Right lobe of liver (tissue), 4 donors: ENCODE results near the gene CREBZF.

Source experiments
- POLR2A ChIP-seq: fragments of 450-650 bp; IDR thresholded peaks from one replicate; pipeline ENCODE4 v1.6.1; 2017; ENCODE audit warnings: antibody characterized with exemption, mild to moderate bottlenecking
- TF ChIP-seq, protein P1 (sequence below), 4 donors: fragments of 200-600 bp in 3 of 4; fragments of 450-650 bp in 1 of 4; IDR thresholded peaks; one replicate each; pipeline versions ENCODE4 v1.5.1 to v1.8.0; 2016 to 2022; ENCODE audit warnings: antibody characterized with exemption in 4 of 4, mild to moderate bottlenecking in 2 of 4
- donor health status: DM: no; HTN: no; CAD: no.
- donor health status: DM: no; HTN: no; CAD: no.
- donor health status: DM: no; HTN: yes; CAD: no.

DNA sequence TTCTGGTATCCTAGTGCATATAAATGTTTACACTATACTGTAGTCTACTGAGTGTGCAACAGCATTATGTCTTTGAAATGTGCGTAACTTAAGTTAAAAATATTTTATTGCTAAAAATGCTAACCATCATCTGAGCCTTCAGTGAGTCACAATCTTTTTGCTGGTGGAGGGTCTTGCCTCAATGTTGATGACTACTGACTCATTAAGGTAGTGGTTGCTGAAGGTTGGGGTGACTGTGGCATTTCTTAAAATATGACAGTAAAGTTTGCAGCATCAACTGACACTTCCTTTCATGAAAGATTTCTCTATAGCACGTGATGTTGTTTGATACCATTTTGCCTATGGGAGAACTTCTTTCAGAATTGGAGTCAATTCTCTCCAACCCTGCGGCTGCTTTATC lies 8.5 kb upstream of the CREBZF start:
- TF ChIP-seq, protein P1, sequence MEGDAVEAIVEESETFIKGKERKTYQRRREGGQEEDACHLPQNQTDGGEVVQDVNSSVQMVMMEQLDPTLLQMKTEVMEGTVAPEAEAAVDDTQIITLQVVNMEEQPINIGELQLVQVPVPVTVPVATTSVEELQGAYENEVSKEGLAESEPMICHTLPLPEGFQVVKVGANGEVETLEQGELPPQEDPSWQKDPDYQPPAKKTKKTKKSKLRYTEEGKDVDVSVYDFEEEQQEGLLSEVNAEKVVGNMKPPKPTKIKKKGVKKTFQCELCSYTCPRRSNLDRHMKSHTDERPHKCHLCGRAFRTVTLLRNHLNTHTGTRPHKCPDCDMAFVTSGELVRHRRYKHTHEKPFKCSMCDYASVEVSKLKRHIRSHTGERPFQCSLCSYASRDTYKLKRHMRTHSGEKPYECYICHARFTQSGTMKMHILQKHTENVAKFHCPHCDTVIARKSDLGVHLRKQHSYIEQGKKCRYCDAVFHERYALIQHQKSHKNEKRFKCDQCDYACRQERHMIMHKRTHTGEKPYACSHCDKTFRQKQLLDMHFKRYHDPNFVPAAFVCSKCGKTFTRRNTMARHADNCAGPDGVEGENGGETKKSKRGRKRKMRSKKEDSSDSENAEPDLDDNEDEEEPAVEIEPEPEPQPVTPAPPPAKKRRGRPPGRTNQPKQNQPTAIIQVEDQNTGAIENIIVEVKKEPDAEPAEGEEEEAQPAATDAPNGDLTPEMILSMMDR (IDR thresholded peaks at IDR 0.05), result no peak
- no peak for TF ChIP-seq POLR2A
